ENCODE data around the gene GPSM1.

The GPSM1 gene

DNA sequence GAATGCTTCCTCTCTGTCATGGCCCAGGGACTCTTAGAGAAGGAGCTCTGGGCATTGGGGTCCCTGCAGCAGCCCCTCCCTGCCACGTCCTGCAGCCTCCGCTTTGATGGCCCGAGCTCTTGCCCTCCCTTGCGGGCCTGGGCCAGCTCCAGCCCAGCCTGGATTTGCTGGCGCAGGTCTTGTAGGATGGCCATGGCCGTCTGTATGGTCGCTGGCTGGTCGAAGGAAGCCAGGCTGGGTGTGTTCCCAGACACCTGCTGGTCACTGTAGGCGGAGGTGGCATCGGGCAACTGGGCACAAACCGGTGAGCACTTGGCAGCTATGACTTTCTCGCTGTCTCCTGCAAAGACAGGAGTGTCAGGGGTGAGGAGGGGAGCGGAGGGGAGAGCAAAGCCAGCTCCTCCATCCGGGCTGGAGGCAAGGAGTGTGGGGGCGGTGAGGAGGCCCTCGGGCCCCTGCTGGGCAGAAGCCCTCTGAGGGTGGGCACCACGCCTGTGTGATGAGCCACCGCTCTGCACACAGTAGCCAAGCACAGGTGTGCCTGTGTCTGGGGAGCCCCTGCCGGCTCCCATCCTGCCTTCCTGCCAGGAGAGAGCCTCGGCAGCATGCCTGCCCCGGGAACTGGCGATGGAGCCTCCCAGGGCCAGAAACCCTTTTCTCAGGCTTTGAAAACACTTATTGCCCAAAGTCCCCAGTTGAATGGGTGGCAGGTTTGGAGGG, 35.9 kb upstream of the GPSM1 start:
- DNase-seq (ENCODE audit: low read depth, low spot score) = no peak

- no peak for DNase-seq (ENCODE audit: low read depth, low spot score)
These were observed 35.3 kb upstream of the GPSM1 start for GRCh38 chr9:136292026-136292538.

GRCh38 chr9:136292591-136293448, 34.5 kb upstream of the GPSM1 start:
- no peak for DNase-seq (ENCODE audit: low read depth, low spot score)

DNA sequence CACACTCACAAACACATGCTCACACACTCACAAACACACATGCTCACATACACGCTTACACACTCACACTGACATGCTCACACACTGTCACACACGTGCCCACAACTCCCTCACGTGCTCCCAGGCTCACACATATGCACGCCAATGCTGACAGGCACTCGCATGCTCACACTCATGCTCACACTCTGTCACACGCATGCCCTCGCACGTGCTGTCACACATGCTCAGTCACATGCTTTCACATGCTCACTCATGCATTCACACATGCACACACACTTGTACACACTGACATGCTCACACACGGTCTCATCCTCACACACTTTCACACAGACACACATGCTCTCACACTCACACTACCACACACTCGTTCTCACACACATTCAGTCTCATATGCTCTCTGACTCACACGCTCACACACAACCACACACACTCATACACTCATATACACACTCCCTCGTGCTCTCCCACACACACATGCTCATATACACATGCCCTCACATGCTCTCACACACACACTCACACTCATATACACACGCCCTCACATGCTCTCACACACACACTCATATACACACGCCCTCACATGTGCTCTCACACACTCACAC, 33.8 kb upstream of the GPSM1 start:
- DNase-seq (ENCODE audit: low read depth, low spot score) = no peak

DNA sequence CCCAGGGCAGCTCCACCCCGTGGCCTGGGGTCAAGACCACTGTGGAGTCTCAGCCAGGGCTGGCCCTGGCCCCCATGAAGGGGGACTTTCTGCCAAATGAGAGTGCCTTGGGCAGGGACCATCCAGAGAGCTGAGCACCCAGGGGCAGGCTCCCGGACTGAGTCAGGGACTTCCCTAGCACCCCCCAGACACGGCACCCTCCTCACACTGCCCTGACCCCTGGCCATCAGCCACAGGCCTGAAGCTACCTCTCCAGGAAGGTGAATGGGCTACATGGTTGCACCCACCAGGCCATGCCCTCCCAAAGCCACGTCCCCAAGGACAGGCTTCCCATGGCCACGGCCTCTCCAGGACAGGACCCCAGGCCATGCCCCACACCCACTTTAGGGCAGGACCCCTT, 32.9 kb upstream of the GPSM1 start:
- DNase-seq (ENCODE audit: low read depth, low spot score) = no peak

- DNase-seq (ENCODE audit: low read depth, low spot score) = no peak
These were observed 32.3 kb upstream of the GPSM1 start for GRCh38 chr9:136295055-136295454.

- DNase-seq (ENCODE audit: low read depth, low spot score) = no peak
These were observed 31.6 kb upstream of the GPSM1 start for GRCh38 chr9:136295542-136296433.

- DNase-seq (ENCODE audit: low read depth, low spot score) = no peak
These were observed 30.8 kb upstream of the GPSM1 start for GRCh38 chr9:136296434-136297015.

DNA sequence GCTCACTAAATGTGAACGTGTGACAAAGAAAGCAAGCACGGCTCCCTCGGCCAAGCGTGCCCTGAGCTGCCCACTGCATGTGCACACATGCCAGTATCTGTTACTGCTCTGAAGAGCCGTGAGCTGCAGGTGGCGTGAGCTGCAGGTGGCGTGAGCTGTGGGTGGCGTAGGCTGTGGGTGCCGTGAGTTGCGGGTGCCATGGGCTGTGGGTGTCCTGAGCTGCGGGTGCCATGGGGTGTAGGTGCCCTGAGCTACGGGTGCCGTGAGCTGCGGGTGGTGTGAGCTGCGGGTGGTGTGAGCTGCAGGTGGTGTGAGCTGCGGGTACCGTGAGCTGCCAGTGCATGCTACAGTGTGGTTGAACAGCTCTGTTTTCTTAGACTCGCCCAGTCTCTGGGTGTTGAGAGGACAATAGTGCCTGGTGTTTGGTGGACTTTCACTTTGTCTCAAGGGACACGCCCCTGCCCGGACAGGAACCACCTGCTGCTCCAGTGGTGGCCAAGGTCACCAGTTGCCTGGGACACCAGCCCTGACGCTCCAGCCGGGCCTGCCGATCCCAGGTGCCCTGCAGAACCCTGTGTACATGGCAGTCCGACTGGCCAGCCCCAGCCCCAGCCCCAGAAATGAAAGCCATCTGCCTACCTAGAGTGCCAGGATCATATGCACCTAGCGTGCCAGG, 30.2 kb upstream of the GPSM1 start:
- DNase-seq (ENCODE audit: low read depth, low spot score) = no peak

- DNase-seq (ENCODE audit: low read depth, low spot score) = no peak
These were observed 29.3 kb upstream of the GPSM1 start for GRCh38 chr9:136297766-136298735.

GRCh38 chr9:136299116-136299515, 28.2 kb upstream of the GPSM1 start:
- no peak for DNase-seq (ENCODE audit: low read depth, low spot score)

- DNase-seq (ENCODE audit: low read depth, low spot score) = no peak
These were observed 27.8 kb upstream of the GPSM1 start for GRCh38 chr9:136299541-136299940.

DNA sequence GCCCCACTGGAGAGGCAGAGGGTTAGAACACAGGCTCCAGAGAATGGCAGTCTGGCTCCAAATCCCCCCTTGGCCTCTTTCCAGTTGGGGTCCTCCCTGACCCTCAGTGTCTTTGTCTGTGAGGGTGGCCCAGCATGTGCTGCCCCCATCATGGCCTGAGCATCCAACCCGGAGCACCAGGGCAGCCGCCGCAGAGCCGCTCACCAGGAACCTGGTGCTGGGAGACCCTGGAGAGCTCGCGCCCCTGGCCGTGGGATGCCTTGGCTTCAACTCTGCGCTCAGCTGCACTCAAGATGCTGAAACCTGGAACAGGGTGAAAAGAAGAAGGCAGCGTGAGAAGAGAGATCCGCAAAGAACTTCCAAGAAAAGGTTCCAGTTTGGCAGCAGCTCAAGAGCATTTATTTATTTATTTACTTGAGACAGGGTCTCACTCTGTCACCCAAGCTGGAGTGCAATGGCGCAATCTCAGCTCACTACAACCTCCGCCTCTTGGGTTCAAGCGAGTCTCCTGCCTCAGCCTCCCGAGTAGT, 27.3 kb upstream of the GPSM1 start:
- no peak for DNase-seq (ENCODE audit: low read depth, low spot score)

- no peak for DNase-seq (ENCODE audit: low read depth, low spot score)
These were observed 26.5 kb upstream of the GPSM1 start for GRCh38 chr9:136300866-136301265.

DNA sequence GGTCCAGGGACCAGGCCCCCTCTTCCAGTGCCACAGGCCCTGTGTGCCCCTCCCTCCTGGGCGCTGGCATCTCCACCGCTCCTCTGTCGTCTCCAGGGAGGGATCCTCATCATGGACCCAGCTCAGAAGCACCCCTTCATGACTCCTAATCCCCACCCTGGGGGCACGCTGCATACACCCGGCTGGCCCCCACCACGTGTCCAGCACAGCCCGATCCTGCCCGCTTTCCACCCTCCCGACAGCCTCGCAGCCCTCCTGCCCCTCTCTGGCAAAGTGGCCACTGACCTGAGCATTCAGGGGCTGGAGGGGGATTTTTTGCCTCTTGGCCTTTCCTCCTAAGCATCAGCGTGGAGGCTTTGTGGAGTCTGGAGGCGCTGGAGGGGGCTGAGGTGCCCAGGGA, 24.8 kb upstream of the GPSM1 start:
- DNase-seq (ENCODE audit: low read depth, low spot score) = no peak

- no peak for DNase-seq (ENCODE audit: low read depth, low spot score)
These were observed 24.1 kb upstream of the GPSM1 start for GRCh38 chr9:136303066-136303824.

- no peak for DNase-seq (ENCODE audit: low read depth, low spot score)
These were observed 23.4 kb upstream of the GPSM1 start, which contains the start of gene CCDC187 for GRCh38 chr9:136303825-136304416. Gene CCDC187 (minus strand): TSS chr9:136304094. CDS start chr9:136303830, 264 bp downstream.

DNA sequence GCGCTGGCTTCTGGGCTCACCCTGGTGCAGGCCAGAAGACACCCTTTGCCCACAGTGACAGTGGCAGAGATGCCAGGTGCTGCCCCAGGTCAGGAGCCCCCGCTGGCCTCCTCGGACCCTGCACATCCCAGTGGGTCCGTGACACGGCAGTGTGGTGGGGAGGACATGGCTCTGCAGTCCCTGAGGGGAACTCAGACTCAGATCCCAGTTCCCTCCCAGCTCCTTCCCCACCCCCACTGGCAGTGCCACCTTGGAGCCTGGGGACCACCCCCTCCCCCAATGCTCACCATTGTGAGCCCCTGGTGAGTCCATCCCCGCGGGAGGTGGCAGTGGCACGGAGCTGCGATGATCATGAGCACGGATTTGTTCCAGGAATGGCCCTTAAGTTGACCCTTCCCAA, 22.9 kb upstream of the GPSM1 start:
- no peak for DNase-seq (ENCODE audit: low read depth, low spot score)

Measured in smooth muscle cell of the brain vasculature (primary cell).